Measurements from ENCODE around the gene CYP26A1. TPM values are rescaled to one million over a fixed set of nuclear protein-coding genes. Genes with fewer than 3 reads are reported as not detected.

Gene CYP26A1
- total and polyA plus RNA-seq, 4 donors = 0.08 to 1.4 (median 0.29) TPM; not detected in 1

DNA sequence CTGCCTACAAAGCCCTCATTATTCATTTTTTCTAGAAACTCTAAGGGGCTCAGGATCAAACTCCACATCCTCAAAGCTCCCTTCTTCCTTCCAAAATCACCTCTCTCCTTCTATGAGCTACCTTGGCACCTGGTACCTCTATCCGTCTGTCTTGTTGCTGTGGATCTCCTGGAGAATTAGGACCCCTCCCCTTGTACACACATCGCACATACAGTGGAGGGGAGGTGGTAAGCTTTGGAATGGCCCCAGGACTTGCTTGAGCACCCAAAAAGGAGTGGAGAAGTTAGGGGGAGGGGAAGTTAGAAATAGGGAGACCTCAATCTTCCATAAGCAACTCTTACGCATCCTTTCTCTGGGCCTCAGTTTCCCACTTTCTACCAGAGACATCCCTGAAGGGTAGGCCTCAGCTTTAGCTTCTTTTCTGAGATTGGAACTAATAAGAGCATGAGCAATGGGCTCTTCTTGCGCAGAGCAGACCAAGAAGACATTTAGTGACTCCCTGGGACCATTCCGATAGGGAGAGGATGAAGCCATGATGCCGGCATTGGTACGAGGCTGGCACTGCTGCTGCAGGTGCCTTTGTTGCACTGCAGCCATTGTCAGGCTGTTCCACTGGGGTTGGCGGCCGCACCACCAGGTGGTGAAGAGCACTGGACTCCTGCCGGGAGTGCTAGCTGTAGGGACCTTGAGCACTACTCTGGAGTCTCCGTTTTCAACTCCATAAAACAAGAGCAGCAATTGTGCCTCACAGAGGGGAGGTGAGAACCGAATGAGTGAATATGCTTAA lies 8.6 kb upstream of the CYP26A1 start:
- DNase-seq (ENCODE audit: low spot score) = no peak
- TF ChIP-seq JUND (IDR thresholded peaks at IDR 0.05) (no peak), REST (IDR thresholded peaks at IDR 0.05) (no peak), CTCF (IDR thresholded peaks at IDR 0.05; ENCODE audit: low read depth, low read length, missing input control) (no peak), TAF1 (conservative IDR thresholded peaks at IDR 0.05) (no peak), FOXA1 (IDR thresholded peaks at IDR 0.05) (no peak), HNF4G (IDR thresholded peaks at IDR 0.05) (no peak), RXRA (IDR thresholded peaks at IDR 0.05) (no peak), NR2F2 (IDR thresholded peaks at IDR 0.05) (no peak), FOXA2 (IDR thresholded peaks at IDR 0.05) (no peak), ATF3 (IDR thresholded peaks at IDR 0.05) (no peak), YY1 (IDR thresholded peaks at IDR 0.05) (no peak), GABPA (IDR thresholded peaks at IDR 0.05 in 1 of 2, conservative IDR thresholded peaks at IDR 0.05 in 1 of 2) (no peak), RAD21 (IDR thresholded peaks at IDR 0.05) (no peak), HNF4A (conservative IDR thresholded peaks at IDR 0.05) (no peak), EGR1 (IDR thresholded peaks at IDR 0.05; ENCODE audit: low read depth in 2 of 2) (no peak), SP1 (IDR thresholded peaks at IDR 0.05) (no peak)
- TF ChIP-seq, protein P1, sequence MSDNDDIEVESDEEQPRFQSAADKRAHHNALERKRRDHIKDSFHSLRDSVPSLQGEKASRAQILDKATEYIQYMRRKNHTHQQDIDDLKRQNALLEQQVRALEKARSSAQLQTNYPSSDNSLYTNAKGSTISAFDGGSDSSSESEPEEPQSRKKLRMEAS (IDR thresholded peaks at IDR 0.05) = no peak
- TF ChIP-seq, protein P2, sequence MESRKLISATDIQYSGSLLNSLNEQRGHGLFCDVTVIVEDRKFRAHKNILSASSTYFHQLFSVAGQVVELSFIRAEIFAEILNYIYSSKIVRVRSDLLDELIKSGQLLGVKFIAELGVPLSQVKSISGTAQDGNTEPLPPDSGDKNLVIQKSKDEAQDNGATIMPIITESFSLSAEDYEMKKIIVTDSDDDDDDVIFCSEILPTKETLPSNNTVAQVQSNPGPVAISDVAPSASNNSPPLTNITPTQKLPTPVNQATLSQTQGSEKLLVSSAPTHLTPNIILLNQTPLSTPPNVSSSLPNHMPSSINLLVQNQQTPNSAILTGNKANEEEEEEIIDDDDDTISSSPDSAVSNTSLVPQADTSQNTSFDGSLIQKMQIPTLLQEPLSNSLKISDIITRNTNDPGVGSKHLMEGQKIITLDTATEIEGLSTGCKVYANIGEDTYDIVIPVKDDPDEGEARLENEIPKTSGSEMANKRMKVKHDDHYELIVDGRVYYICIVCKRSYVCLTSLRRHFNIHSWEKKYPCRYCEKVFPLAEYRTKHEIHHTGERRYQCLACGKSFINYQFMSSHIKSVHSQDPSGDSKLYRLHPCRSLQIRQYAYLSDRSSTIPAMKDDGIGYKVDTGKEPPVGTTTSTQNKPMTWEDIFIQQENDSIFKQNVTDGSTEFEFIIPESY (IDR thresholded peaks at IDR 0.05) = no peak

More for the DNA sequence above, 8.6 kb upstream of the CYP26A1 start:
- no peaks in the 10 kb centered on the region for H3K36me3 ChIP-seq (ENCODE audit: control insufficient read depth in 4 of 4, insufficient read depth in 3 of 4, low read depth in 1 of 4, low read length in 3 of 4)
- no peaks in the 10 kb centered on the region for H3K9me3 ChIP-seq (ENCODE audit: control insufficient read depth in 4 of 4, low read length in 3 of 4)
- 76% methylated on average over 12 of the region's 12 CpGs for WGBS
- peaks cover 17 to 53% (median 34%) of the 10 kb centered on the region in 4 donors for H3K4me1 ChIP-seq (ENCODE audit: control insufficient read depth in 4 of 4, insufficient read depth in 4 of 4, low read length in 3 of 4)
- H3K27me3 ChIP-seq (ENCODE audit: control insufficient read depth in 4 of 4, insufficient read depth in 4 of 4, low read length in 3 of 4) = peaks cover 4 to 17% (median 6%) of the 10 kb centered on the region in 4 donors
- H3K9ac ChIP-seq (ENCODE audit: low read depth in 1 of 2, low read length in 2 of 2) = no peak overlapping the region
- no peak overlapping the region for H3K4me3 ChIP-seq (ENCODE audit: low read depth in 1 of 3, low read length in 3 of 3)
- no peak overlapping the region for H3K27ac ChIP-seq (ENCODE audit: low read depth in 1 of 2, low read length in 2 of 2)

All from liver (tissue), 9 donors.